B cell (primary cell): ENCODE data around the gene LRRC8B. TPM values are rescaled to one million over a fixed set of nuclear protein-coding genes. Genes with fewer than 3 reads are reported as not detected.

Experiments used
- ATAC-seq: fragments of 200-7000 bp; cut with Tn5 transposase; one replicate; pipeline ENCODE4 v1.10.0; 2021; ENCODE audit warnings: low read depth, mild to moderate bottlenecking, moderate number of reproducible peaks, moderate library complexity
- CTCF ChIA-PET: fragments of 350-600 bp; sonication (Branson Sonifier 250); formaldehyde crosslinking; loops from one replicate; lab custom pipeline; 2021; ENCODE audit warnings: antibody characterized with exemption, inconsistent platforms; lab: Charles Lee
- POLR2A ChIA-PET: fragments of 350-600 bp; sonication (Branson Sonifier 250); formaldehyde crosslinking; loops from one replicate; lab custom pipeline; 2021; ENCODE audit warnings: antibody characterized with exemption; lab: Charles Lee
- DNase-seq: peaks from one replicate; pipeline ENCODE4 v3.0.0; 2013
- H2AFZ ChIP-seq: 2 replicates; pipeline ENCODE4 v1.6.1; 2012; ENCODE audit warnings: mild to moderate bottlenecking, low read depth, low read length; ENCODE audit not compliant: insufficient read depth, poor library complexity, severe bottlenecking
- H3K27ac ChIP-seq, 2 donors: 1 replicate in 1 of 2; 2 replicates in 1 of 2; pipeline ENCODE4 v1.5.1; 2012 to 2013; ENCODE audit warnings: low read length in 2 of 2, mild to moderate bottlenecking in 2 of 2, moderate library complexity in 1 of 2
- H3K27me3 ChIP-seq, 4 experiments: fragments of 200-600 bp in 1 of 4; sonication (generic) in 1 of 4; replicated peaks in 1 of 4; 1 replicate in 2 of 4; 2 replicates in 2 of 4; pipeline versions ENCODE4 v1.6.1 to v1.7.0; 2013 to 2016; ENCODE audit warnings: low read length in 3 of 4, mild to moderate bottlenecking in 2 of 4, mixed read lengths in 1 of 4, moderate library complexity in 1 of 4; ENCODE audit not compliant: insufficient read depth in 4 of 4, control insufficient read depth in 3 of 4; ENCODE audit errors: control extremely low read depth in 1 of 4
- H3K36me3 ChIP-seq, 2 experiments: replicated peaks in 1 of 2; 1 replicate in 1 of 2; 2 replicates in 1 of 2; pipeline versions ENCODE4 v1.6.1 to v1.7.1; 2013; ENCODE audit warnings: low read length in 1 of 2; ENCODE audit not compliant: insufficient read depth in 2 of 2, control insufficient read depth in 1 of 2; ENCODE audit errors: control extremely low read depth in 1 of 2, extremely low read depth in 1 of 2
- H3K4me1 ChIP-seq, 2 donors: fragments of 200-600 bp in 1 of 2; sonication (generic) in 1 of 2; 1 replicate in 1 of 2; 2 replicates in 1 of 2; pipeline versions ENCODE4 v1.5.1 to v1.6.1; 2013 to 2017; ENCODE audit warnings: low read length in 2 of 2; ENCODE audit not compliant: control insufficient read depth in 2 of 2, insufficient read depth in 2 of 2
- H3K4me2 ChIP-seq: replicated peaks from 2 replicates; pipeline ENCODE3; 2012; ENCODE audit warnings: mild to moderate bottlenecking, low read depth, low read length; ENCODE audit not compliant: poor library complexity, severe bottlenecking
- H3K4me3 ChIP-seq, 5 experiments: fragments of 200-600 bp in 1 of 5; sonication (generic) in 1 of 5; 1 replicate in 3 of 5; 2 replicates in 2 of 5; pipeline versions ENCODE4 v1.5.1 to v1.7.0; 2011 to 2016; ENCODE audit warnings: low read length in 4 of 5, mild to moderate bottlenecking in 4 of 5, low read depth in 2 of 5, control low read depth in 1 of 5, moderate library complexity in 1 of 5; ENCODE audit not compliant: insufficient read depth in 1 of 5; ENCODE audit errors: control extremely low read depth in 1 of 5, extremely low read depth in 1 of 5
- H3K79me2 ChIP-seq: fragments of 200-600 bp; sonication (generic); one replicate; pipeline ENCODE4 v1.6.0; 2016; ENCODE audit warnings: low read length; ENCODE audit not compliant: control insufficient read depth, insufficient read depth
- H3K9ac ChIP-seq: fragments of 200-600 bp; sonication (generic); 2 replicates; pipeline ENCODE4 v1.6.1; 2017; ENCODE audit warnings: mild to moderate bottlenecking, low read length, moderate library complexity
- H3K9me3 ChIP-seq, 3 donors: one replicate each; pipeline versions ENCODE4 v1.6.1 to v1.7.1; 2013; ENCODE audit warnings: low read length in 2 of 3; ENCODE audit not compliant: control insufficient read depth in 2 of 3, insufficient read depth in 1 of 3; ENCODE audit errors: control extremely low read depth in 1 of 3
- H4K20me1 ChIP-seq: 2 replicates; pipeline ENCODE4 v1.6.0; 2012; ENCODE audit warnings: mild to moderate bottlenecking, low read length; ENCODE audit not compliant: insufficient read depth, control insufficient read depth, poor library complexity, severe bottlenecking
- H3K27ac Mint-ChIP-seq: one replicate; pipeline ENCODE4 v1.8.0; 2021; ENCODE audit warnings: mixed read lengths
- H3K27me3 Mint-ChIP-seq: one replicate; pipeline ENCODE4 v1.8.0; 2021; ENCODE audit warnings: mixed read lengths
- H3K4me1 Mint-ChIP-seq: one replicate; pipeline ENCODE4 v1.8.0; 2021; ENCODE audit warnings: mixed read lengths
- H3K4me3 Mint-ChIP-seq: one replicate; pipeline ENCODE4 v1.8.0; 2021; ENCODE audit warnings: mixed read lengths
- H3K9me3 Mint-ChIP-seq: one replicate; pipeline ENCODE4 v1.8.0; 2022; ENCODE audit warnings: mixed read lengths; ENCODE audit not compliant: insufficient read depth
- EZH2 ChIP-seq: IDR thresholded peaks from 2 replicates; pipeline ENCODE4 v1.6.1; 2012; ENCODE audit warnings: borderline replicate concordance, low read depth, mild to moderate bottlenecking, moderate library complexity, low read length; ENCODE audit not compliant: insufficient read depth, poor library complexity, severe bottlenecking
- WGBS: methylation state at CpG from one replicate; pipeline ENCODE4 v1.1.5; 2013; ENCODE audit warnings: missing lambda C conversion rate; ENCODE audit not compliant: insufficient coverage; 5-methylcytosine and 5-hydroxymethylcytosine counted together
- intact Hi-C: fragments of 100-400 bp; cut with micrococcal nuclease; formaldehyde crosslinking; loops from one replicate; pipeline ENCODE4 v1.10.0; 2022
- polyA plus RNA-seq: library from polyadenylated mRNA; depleted of rRNA; stranded (reverse); fragments of >200 nt; gene quantifications from 2 replicates; pipeline ENCODE4 v1.2.3, GENCODE V29; 2012
- total RNA-seq, 2 donors: library from RNA; stranded (reverse); fragments of 120-200 nt in 1 of 2; gene quantifications; 1 replicate in 1 of 2; 2 replicates in 1 of 2; pipeline versions ENCODE4 v1.2.3 to v1.2.4, GENCODE V29; 2013 to 2022
- TF ChIP-seq, protein P1 (sequence below): fragments of 200-600 bp; IDR thresholded peaks from one replicate; pipeline ENCODE4 v1.8.0; 2022; ENCODE audit warnings: antibody characterized with exemption, mild to moderate bottlenecking

LRRC8B gene
- total and polyA plus RNA-seq, 2 donors (not counting 1 experiment from before 2014, with no cell fraction given) = 2.2 to 9.9 TPM

DNA sequence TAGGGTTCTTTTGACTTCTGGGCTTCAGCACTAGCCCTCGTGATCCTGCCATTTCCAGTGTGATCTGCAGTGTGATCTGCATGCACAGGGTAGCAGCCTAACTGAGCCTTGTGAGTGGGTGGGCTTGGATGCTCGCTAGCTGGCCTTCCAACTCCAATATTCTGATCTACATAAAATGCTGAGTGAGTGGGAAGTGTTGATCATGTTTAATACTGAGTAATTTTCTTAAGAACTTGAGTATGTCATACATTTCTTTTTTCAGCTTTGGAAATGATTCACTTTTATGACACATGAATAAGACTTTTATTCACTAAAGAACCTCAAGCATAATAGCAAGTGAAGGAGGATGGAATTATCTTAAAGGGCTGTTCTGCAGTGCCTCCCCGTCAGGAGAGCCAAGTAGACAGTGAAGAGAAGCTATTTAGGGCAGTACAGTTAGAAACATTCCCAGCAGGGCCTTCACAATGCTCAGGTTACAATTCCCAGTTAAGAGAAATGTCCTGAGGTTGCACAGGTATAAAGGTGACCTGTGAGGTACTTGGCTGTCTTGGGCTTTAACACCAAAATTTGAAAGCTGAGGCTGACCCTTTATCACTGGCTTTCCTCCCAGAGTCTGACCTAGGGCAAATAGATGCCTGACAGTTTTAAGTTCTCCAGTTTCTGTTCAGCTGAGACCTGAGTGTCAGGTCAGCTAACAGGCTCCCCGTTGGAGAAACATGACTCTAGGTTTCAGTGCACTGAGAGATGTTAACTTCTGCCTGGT, 79.2 kb downstream of the LRRC8B start:
- CTCF ChIA-PET = interaction anchor here (0.8 to 11.5 kb wide), 8 partner anchors 8 to 519 kb away, joined by 3 to 83 read pairs (median 8); no protein-coding TSS in a partner anchor
- no peak overlapping the region for H3K4me3 Mint-ChIP-seq
- intact Hi-C loops = no loop called here

DNA sequence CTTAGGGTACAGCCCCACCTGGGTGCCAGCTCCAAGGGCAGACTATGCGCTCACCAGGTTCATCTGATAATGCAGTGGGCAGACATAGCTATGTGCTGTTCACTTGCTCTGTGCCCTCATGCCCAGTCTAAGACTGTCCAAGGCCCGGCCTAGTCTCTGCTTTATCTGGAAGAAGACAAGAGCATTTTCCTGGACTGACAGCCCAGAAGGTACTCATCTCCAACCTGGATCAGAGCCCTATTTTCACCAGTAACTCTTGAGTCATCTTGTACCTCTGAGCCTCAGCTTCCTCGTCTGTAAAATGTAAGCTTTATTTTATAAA, 79.7 kb downstream of the LRRC8B start:
- ChIA-PET POLR2A (no interaction called here), CTCF (interaction anchor here (1.1 to 11.5 kb wide), 8 partner anchors 9 to 159 kb away, joined by 3 to 83 read pairs (median 8); no protein-coding TSS in a partner anchor)
- Histone ChIP-seq H4K20me1 (no peaks in the 10 kb centered on the region), H3K4me1 (peaks cover 31 to 36% of the 10 kb centered on the region in 2 donors), H3K36me3 (no peaks in the 10 kb centered on the region), H3K27me3 (no peaks in the 10 kb centered on the region), H3K9ac (no peak overlapping the region), H3K27ac (no peak overlapping the region), H3K4me2 (no peak overlapping the region), H3K9me3 (no peaks in the 10 kb centered on the region), H3K79me2 (no peaks in the 10 kb centered on the region), H2AFZ (no peak overlapping the region), H3K4me3 (no peak overlapping the region)
- no peak for TF ChIP-seq EZH2
- TF ChIP-seq, protein P1, sequence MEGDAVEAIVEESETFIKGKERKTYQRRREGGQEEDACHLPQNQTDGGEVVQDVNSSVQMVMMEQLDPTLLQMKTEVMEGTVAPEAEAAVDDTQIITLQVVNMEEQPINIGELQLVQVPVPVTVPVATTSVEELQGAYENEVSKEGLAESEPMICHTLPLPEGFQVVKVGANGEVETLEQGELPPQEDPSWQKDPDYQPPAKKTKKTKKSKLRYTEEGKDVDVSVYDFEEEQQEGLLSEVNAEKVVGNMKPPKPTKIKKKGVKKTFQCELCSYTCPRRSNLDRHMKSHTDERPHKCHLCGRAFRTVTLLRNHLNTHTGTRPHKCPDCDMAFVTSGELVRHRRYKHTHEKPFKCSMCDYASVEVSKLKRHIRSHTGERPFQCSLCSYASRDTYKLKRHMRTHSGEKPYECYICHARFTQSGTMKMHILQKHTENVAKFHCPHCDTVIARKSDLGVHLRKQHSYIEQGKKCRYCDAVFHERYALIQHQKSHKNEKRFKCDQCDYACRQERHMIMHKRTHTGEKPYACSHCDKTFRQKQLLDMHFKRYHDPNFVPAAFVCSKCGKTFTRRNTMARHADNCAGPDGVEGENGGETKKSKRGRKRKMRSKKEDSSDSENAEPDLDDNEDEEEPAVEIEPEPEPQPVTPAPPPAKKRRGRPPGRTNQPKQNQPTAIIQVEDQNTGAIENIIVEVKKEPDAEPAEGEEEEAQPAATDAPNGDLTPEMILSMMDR = no peak
- Mint-ChIP-seq H3K4me1 (peaks cover 35% of the 10 kb centered on the region), H3K9me3 (no peaks in the 10 kb centered on the region), H3K27ac (no peak overlapping the region), H3K4me3 (no peak overlapping the region), H3K27me3 (no peaks in the 10 kb centered on the region)
- intact Hi-C loops = no loop called here
- DNase-seq (no peak), ATAC-seq (no peak)
- WGBS = 100% methylated on average over 2 of the region's 3 CpGs

More for the DNA sequence above, 79.2 kb downstream of the LRRC8B start:
- peaks cover 36% of the 10 kb centered on the region for H3K4me1 Mint-ChIP-seq
- Histone ChIP-seq H3K9ac (no peak overlapping the region), H2AFZ (no peak overlapping the region), H3K27ac (no peak overlapping the region), H3K4me3 (no peak overlapping the region), H3K4me1 (peaks cover 30 to 31% of the 10 kb centered on the region in 2 donors), H3K9me3 (no peaks in the 10 kb centered on the region), H3K4me2 (no peak overlapping the region), H3K27me3 (no peaks in the 10 kb centered on the region), H4K20me1 (no peaks in the 10 kb centered on the region), H3K79me2 (no peaks in the 10 kb centered on the region), H3K36me3 (no peaks in the 10 kb centered on the region)
- H3K27ac Mint-ChIP-seq = no peak overlapping the region
- TF ChIP-seq, protein P1 = no peak
- no peak for TF ChIP-seq EZH2
- POLR2A ChIA-PET = no interaction called here
- no peaks in the 10 kb centered on the region for H3K9me3 Mint-ChIP-seq
- DNase-seq = no peak
- H3K27me3 Mint-ChIP-seq = no peaks in the 10 kb centered on the region
- 82% methylated on average over 3 of the region's 4 CpGs for WGBS
- ATAC-seq = no peak
